ENCODE results near the gene UNC45B. TPM values are rescaled to one million over a fixed set of nuclear protein-coding genes. Genes with fewer than 3 reads are reported as not detected.

Gene UNC45B
- total RNA-seq, 2 experiments from 2014 or later: 0.11 to 0.20 TPM

- ATAC-seq (ENCODE audit: poor library complexity) (no peak), DNase-seq (no peak)
- peak overlapping the region; percentile 99 for H3K4me3 Mint-ChIP-seq
- peak overlapping the region; percentile 100 for H3K27ac Mint-ChIP-seq
- Histone ChIP-seq H3K9me3 (ENCODE audit: control insufficient read depth in 1 of 2, insufficient read depth in 1 of 2, low read length in 2 of 2) (no peaks in the 10 kb centered on the region), H3K4me3 (ENCODE audit: low read length) (peak overlapping the region; percentile 99), H3K4me1 (ENCODE audit: insufficient read depth, low read length) (peaks cover 53% of the 10 kb centered on the region), H3K27me3 (ENCODE audit: control insufficient read depth in 1 of 2, insufficient read depth in 2 of 2, low read length in 2 of 2) (no peaks in the 10 kb centered on the region), H3K36me3 (ENCODE audit: insufficient read depth, low read length) (no peaks in the 10 kb centered on the region), H3K27ac (ENCODE audit: low read depth in 1 of 2, low read length in 2 of 2) (peak overlapping the region; percentile 41 to 99)
- peaks cover 3% of the 10 kb centered on the region for H3K9me3 Mint-ChIP-seq
- intact Hi-C loops (cut with DNase I, micrococcal nuclease): no loop called here
- peaks cover 54% of the 10 kb centered on the region for H3K36me3 Mint-ChIP-seq (ENCODE audit: low read depth)
- H3K4me1 Mint-ChIP-seq (ENCODE audit: low read depth): peaks cover 62% of the 10 kb centered on the region
- H3K27me3 Mint-ChIP-seq: no peaks in the 10 kb centered on the region
- POLR2A ChIA-PET: interaction anchor here (0.7 to 10.9 kb wide), 14 partner anchors 10 to 340 kb away, joined by 3 to 440 read pairs (median 6); partner anchors contain the start of genes PEX12, SLFN11 and SLFN12L
- TF ChIP-seq, protein P1, sequence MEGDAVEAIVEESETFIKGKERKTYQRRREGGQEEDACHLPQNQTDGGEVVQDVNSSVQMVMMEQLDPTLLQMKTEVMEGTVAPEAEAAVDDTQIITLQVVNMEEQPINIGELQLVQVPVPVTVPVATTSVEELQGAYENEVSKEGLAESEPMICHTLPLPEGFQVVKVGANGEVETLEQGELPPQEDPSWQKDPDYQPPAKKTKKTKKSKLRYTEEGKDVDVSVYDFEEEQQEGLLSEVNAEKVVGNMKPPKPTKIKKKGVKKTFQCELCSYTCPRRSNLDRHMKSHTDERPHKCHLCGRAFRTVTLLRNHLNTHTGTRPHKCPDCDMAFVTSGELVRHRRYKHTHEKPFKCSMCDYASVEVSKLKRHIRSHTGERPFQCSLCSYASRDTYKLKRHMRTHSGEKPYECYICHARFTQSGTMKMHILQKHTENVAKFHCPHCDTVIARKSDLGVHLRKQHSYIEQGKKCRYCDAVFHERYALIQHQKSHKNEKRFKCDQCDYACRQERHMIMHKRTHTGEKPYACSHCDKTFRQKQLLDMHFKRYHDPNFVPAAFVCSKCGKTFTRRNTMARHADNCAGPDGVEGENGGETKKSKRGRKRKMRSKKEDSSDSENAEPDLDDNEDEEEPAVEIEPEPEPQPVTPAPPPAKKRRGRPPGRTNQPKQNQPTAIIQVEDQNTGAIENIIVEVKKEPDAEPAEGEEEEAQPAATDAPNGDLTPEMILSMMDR (IDR thresholded peaks at IDR 0.05): no peak
- CTCF ChIA-PET: interaction anchor here (1.0 to 2.2 kb wide), 5 partner anchors 11 to 301 kb away, joined by 3 to 9 read pairs (median 7); no protein-coding TSS in a partner anchor
Observed at GRCh38 chr17:35238821-35239220, 91.2 kb downstream of the UNC45B start.

Other genes with a start within 250 kb of the UNC45B start
- 1 to 10 TPM; 4.6 to 4.9 TPM for gene CCT6B, start 186.4 kb upstream of the UNC45B start, total RNA-seq
- 10 to 100 TPM; 34.4 to 39.0 TPM for gene ZNF830, start 186.3 kb upstream of the UNC45B start, total RNA-seq
- 10 to 100 TPM; 44.6 to 49.1 TPM for gene LIG3, start 167.3 kb upstream of the UNC45B start, total RNA-seq
- 10 to 100 TPM; 57.8 to 66.1 TPM for gene RFFL, start 84.1 kb upstream of the UNC45B start, total RNA-seq
- 1 to 10 TPM; 6.2 to 8.6 TPM for gene RAD51D, start 28.0 kb upstream of the UNC45B start, total RNA-seq
- gene FNDC8, start 26.2 kb upstream of the UNC45B start, total RNA-seq: not detected
- 1 to 10 TPM; 8.9 to 9.5 TPM for gene NLE1, start 5.5 kb upstream of the UNC45B start, total RNA-seq
- not detected for gene SLC35G3, start 46.6 kb downstream of the UNC45B start, total RNA-seq
- gene SLFN5, start 95.3 kb downstream of the UNC45B start, total RNA-seq: 10 to 100 TPM; 28.5 to 32.7 TPM
- gene SLFN11, start 225.8 kb downstream of the UNC45B start, total RNA-seq: 10 to 100 TPM; 16.5 to 18.5 TPM